ENCODE results near the gene TAPBPL. TPM values are rescaled to one million over a fixed set of nuclear protein-coding genes. Genes with fewer than 3 reads are reported as not detected.

Gene TAPBPL
- total and polyA plus RNA-seq, 2 of the 13 experiments (the other 11 are each of a cell fraction or from before 2014, with no cell fraction given) = 10.0 to 14.5 TPM

DNA sequence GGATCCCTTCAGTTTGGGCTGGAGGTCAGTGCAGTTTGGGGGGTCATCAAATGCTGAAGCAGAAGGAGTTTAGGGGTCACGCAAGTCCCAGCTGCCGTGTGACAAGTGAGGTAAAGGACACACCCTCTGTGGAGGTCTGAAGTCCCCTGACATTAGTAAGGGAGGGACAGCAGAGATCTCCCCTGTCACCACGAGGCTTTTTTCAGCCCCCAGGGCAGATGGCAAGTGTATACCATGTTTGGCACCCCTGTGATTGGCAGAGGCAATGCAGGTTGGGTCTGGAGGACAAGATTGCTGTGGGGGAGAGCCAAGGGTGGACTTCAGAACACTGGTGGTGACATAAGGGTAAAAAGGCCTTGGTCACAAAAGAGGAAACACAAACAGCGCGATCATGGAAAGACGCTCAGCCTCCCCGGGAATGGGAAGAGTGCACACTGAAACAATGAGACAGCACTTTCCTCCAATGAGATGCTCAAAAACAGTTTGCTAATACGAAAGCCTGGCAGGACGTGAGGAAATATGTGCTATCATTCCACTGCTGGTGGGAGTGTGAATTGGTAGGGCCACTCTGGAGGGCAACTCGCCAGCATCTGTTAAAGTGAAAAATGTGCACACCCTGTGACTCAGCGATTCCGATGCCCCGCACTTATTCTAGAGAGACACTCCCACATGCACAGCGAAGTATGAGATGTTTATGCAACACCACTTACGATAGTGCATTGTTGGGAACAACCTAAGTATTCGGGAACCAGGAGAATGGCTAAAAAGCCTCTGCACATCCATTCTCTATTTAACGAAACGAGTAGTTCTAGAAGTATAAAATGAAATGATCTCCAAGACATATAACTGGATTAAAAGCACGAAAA is 21.5 kb upstream of the TAPBPL start:
- Histone ChIP-seq H3K27ac (ENCODE audit: extremely low read length, insufficient read depth, low read length) (peak overlapping the region; percentile 7), H4K20me1 (ENCODE audit: insufficient read depth, low read length) (no peaks in the 10 kb centered on the region), H3K36me3 (replicated peaks in 1 of 2; ENCODE audit: control insufficient read depth in 1 of 2, insufficient read depth in 2 of 2, low read length in 2 of 2) (no peaks in the 10 kb centered on the region), H3K4me2 (ENCODE audit: low read depth, low read length) (peak overlapping the region; percentile 86), H3K9ac (ENCODE audit: insufficient read depth, low read depth, low read length) (peak overlapping the region; percentile 50; the same call in 1 of the 2 replicates), H3K4me1 (ENCODE audit: insufficient read depth, low read length) (peaks cover 44% of the 10 kb centered on the region), H2AFZ (ENCODE audit: low read length) (peak overlapping the region; percentile 87), H3K4me3 (replicated peaks in 1 of 3; ENCODE audit: insufficient read depth in 1 of 3, low read depth in 2 of 3, low read length in 3 of 3) (peak overlapping the region; percentile 15 to 60 (median 40)), H3K9me3 (ENCODE audit: low read length) (no peaks in the 10 kb centered on the region), H3K27me3 (ENCODE audit: control insufficient read depth in 1 of 2, insufficient read depth in 2 of 2, low read length in 2 of 2) (peaks cover 0 to 12% of the 10 kb centered on the region in 2 experiments; a peak in 1 of 5 replicates), H3K79me2 (ENCODE audit: insufficient read depth, low read length) (no peaks in the 10 kb centered on the region)
- WGBS (ENCODE audit: low lambda C conversion rate) = 4% methylated on average over 19 of the region's 19 CpGs
- intact Hi-C loops (cut with micrococcal nuclease; ENCODE audit: unreplicated experiment) (no loop called here), in situ Hi-C loops (cut with HindIII; ENCODE audit: extremely low pct_ligation_motif_present, low pct_unique_long_range_greater_than_20kb) (no loop called here)
- no TSS peak for BruUV-seq (replicated peaks)
- ChIA-PET CTCF (ENCODE audit: low intra/inter-chr PET ratio, low total read pairs) (interaction anchor here (0.7 kb wide), 1 partner anchor 108 kb away, joined by 3 read pairs; no protein-coding TSS in a partner anchor), POLR2A (no interaction called here)
- ATAC-seq = peak; percentile 67
- peak; percentile 72 for DNase-seq (ENCODE audit: low spot score)
- FAIRE-seq = peak; percentile 72
- no peak for TF ChIP-seq KDM6A (CRISPR knock-in tag; IDR thresholded peaks at IDR 0.05; ENCODE audit: low read depth)
- TF ChIP-seq NFKB2 (CRISPR knock-in tag; IDR thresholded peaks at IDR 0.05; ENCODE audit: borderline replicate concordance) = no peak
- TF ChIP-seq, protein P1, sequence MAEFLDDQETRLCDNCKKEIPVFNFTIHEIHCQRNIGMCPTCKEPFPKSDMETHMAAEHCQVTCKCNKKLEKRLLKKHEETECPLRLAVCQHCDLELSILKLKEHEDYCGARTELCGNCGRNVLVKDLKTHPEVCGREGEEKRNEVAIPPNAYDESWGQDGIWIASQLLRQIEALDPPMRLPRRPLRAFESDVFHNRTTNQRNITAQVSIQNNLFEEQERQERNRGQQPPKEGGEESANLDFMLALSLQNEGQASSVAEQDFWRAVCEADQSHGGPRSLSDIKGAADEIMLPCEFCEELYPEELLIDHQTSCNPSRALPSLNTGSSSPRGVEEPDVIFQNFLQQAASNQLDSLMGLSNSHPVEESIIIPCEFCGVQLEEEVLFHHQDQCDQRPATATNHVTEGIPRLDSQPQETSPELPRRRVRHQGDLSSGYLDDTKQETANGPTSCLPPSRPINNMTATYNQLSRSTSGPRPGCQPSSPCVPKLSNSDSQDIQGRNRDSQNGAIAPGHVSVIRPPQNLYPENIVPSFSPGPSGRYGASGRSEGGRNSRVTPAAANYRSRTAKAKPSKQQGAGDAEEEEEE (CRISPR knock-in tag; IDR thresholded peaks at IDR 0.05; ENCODE audit: borderline replicate concordance) = no peak
- TF ChIP-seq ZNF543 (CRISPR knock-in tag; IDR thresholded peaks at IDR 0.05) = no peak
- TF ChIP-seq SMYD3 (CRISPR knock-in tag; IDR thresholded peaks at IDR 0.05) = 0 out of 2 replicates have a peak, but pooled peaks have one; percentile 51
- TF ChIP-seq ESRRA (CRISPR knock-in tag; IDR thresholded peaks at IDR 0.05; ENCODE audit: low read depth) = no peak
- TF ChIP-seq SOX6 (IDR thresholded peaks at IDR 0.05) = no peak
- TF ChIP-seq SOX6 (CRISPR knock-in tag; IDR thresholded peaks at IDR 0.05) = peak; percentile 37
- TF ChIP-seq, protein P2, sequence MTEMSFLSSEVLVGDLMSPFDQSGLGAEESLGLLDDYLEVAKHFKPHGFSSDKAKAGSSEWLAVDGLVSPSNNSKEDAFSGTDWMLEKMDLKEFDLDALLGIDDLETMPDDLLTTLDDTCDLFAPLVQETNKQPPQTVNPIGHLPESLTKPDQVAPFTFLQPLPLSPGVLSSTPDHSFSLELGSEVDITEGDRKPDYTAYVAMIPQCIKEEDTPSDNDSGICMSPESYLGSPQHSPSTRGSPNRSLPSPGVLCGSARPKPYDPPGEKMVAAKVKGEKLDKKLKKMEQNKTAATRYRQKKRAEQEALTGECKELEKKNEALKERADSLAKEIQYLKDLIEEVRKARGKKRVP (CRISPR knock-in tag; IDR thresholded peaks at IDR 0.05) = 0 out of 4 replicates have a peak, but pooled peaks of 1 of the 2 experiments have one; percentile 34
- peak; percentile 58; the same call in 1 of the 2 replicates for TF ChIP-seq GATAD2A (CRISPR knock-in tag; IDR thresholded peaks at IDR 0.05)
- TF ChIP-seq SALL2 (CRISPR knock-in tag; IDR thresholded peaks at IDR 0.05) = no peak
- TF ChIP-seq MIER3 (CRISPR knock-in tag; IDR thresholded peaks at IDR 0.05; ENCODE audit: borderline replicate concordance) = no peak
- TF ChIP-seq RFX5 (IDR thresholded peaks at IDR 0.05; ENCODE audit: low read depth, low read length) = no peak
- peak; percentile 14; the same call in 1 of the 2 replicates for TF ChIP-seq IRF2 (CRISPR knock-in tag; IDR thresholded peaks at IDR 0.05)
- TF ChIP-seq ZNF792 (CRISPR knock-in tag; IDR thresholded peaks at IDR 0.05) = 0 out of 2 replicates have a peak, but pooled peaks have one; percentile 20
- TF ChIP-seq, protein P3, sequence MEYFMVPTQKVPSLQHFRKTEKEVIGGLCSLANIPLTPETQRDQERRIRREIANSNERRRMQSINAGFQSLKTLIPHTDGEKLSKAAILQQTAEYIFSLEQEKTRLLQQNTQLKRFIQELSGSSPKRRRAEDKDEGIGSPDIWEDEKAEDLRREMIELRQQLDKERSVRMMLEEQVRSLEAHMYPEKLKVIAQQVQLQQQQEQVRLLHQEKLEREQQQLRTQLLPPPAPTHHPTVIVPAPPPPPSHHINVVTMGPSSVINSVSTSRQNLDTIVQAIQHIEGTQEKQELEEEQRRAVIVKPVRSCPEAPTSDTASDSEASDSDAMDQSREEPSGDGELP (IDR thresholded peaks at IDR 0.05; ENCODE audit: borderline replicate concordance, low read depth) = peak; percentile 13; the same call in 1 of the 2 replicates
- no peak for TF ChIP-seq ZNF879 (CRISPR knock-in tag; IDR thresholded peaks at IDR 0.05)
- TF ChIP-seq MAFK (conservative IDR thresholded peaks at IDR 0.05 in 1 of 2, IDR thresholded peaks at IDR 0.05 in 1 of 2; ENCODE audit: low read length in 2 of 2) = peak; percentile 50 to 89
- peak; percentile 70 for TF ChIP-seq NFE2 (CRISPR knock-in tag; IDR thresholded peaks at IDR 0.05)
- TF ChIP-seq ZNF335 (CRISPR knock-in tag; IDR thresholded peaks at IDR 0.05) = peak; percentile 55; the same call in 1 of the 2 replicates
- no peak for TF ChIP-seq ZNF607 (CRISPR knock-in tag; IDR thresholded peaks at IDR 0.05; ENCODE audit: borderline replicate concordance)
- no peak for TF ChIP-seq STAG1 (CRISPR knock-in tag; IDR thresholded peaks at IDR 0.05)
- TF ChIP-seq KAT2B (IDR thresholded peaks at IDR 0.05; ENCODE audit: borderline replicate concordance, low read depth, low read length) = no peak

Data from HepG2 (cell line).